ENCODE data around the gene NFRKB. TPM values are rescaled to one million over a fixed set of nuclear protein-coding genes. Genes with fewer than 3 reads are reported as not detected.

NFRKB gene
- total RNA-seq, result 20.5 and 26.2 TPM in 2 replicates

DNA sequence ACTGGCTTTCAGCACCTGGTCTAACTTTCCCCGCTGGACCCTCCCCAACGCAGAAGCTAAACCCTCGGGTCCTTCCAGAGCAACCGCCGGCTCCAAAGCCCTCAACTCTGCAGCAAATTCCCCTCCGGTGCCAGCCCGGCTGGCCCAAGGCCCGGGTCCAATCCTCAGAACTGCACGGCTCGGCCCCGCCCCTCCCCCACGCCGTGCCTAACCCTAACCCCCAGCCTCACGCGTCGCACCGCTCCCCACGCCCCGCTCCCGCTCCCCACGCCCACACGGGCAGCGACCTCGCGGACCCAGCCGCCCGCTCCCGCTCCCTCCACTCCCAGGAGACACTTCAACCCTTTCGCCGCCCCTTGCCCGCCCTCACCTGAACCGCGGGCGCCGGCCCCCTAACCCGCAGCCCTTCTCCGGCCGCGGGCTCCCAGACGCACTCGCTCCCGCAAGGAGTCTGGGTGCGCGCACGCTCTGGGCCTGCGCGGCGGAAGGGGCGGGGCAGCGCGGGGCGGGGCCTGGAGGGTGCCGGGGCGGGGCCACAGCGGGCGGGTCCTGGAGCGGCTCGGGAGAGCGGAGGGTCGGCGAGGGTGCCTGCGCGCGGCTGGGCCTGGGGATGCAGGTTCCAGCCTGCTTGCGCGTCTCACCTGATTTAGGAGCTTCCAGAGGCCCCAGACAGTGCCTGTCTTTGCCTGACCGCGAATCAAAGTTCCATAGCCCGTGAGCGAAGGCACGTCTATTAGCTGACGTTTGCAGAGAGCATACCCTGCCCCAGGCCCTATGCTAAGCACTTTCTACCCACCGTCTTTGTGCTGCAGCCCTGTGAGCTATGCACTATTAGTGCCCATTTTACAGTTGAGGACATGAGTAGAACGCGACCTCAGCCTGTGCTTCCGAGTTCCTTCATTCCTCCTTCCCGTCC, at the start of gene NFRKB:
NFRKB (minus strand) TSS at position 453 of the 916 bp plus-strand sequence. CDS start 2,729 bp downstream, outside the sequence.
- peak; percentile 18 for DNase-seq (ENCODE audit: low read depth)

DNA sequence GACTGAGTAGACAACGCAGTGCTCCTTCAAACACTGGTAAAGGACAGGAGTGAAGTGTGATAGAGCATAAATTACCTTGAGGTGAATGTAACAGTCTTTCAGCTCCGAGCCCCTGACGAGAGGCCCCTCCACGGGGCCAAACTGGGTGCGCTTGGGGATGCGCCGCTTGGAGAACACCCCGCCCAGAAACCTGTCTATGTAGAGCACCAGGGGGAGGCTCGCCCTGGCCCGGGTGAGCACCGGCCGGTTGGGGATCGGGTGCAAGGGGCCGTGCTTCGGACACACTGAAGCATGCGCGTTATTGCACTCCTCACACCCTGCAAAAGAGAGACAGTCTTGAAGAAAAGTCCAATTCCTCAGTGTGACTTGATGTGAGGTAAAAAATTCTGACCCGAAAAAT, 49.3 kb upstream of the NFRKB start:
- DNase-seq (ENCODE audit: low read depth), result no peak

DNA sequence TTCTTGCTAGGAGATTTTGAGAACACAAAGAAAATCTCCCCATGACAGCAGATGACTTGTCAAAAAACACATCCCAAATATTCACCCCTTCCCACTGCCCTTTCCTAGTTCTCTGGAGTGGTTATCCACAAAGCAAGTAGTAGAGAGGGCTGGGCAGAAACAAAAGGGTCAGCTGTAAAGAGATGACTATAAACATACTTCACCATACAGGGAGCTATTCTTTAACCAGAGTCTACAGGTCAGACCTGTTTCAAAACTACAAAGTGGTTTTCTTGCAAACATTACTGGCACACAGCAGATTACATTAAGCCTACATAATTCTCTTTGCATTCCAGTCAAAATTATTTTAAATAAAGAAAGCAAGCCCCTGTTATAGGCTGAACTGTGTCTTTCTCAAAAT, 47.7 kb upstream of the NFRKB start:
- DNase-seq (ENCODE audit: low read depth), result peak; percentile 13

DNA sequence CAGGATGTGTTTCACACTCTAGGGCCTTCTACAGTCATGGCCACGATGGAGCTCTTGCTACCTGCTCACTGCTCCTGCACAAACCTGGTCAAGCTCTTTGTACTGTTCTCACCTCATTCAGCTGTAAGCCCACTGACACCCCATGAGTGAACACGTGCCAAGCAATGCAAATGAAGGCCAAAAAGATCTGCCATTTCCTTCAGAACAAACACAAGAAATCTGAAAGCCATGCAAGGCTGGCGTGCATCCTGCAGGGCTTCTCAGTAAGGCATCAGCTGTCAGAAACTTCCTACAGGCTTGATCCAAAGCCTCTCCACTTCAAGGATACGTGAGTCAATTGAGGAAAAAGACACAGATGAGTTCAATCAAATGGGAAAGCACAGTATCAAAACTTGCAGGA, 44.1 kb upstream of the NFRKB start:
- no peak for DNase-seq (ENCODE audit: low read depth)

DNA sequence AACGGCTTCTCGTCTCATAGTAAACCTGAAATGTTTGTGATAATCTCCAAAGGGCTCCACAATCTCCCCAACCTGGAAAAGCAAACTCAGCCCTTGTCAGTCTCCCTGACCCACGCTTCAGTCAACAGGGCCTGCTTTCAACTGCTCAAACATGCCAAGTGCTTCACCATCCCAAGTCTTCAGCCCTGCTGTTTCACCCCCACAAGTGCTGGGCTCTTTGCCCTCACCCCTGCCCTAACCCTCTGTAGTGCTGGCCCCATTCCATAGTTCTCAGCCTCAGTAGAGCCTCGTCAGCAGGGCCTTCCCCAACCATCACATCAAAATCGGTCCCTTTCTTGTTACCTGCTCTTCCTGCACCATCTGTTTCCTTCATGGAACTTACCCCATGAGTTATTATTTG, 43.4 kb upstream of the NFRKB start:
- DNase-seq (ENCODE audit: low read depth), result no peak

DNA sequence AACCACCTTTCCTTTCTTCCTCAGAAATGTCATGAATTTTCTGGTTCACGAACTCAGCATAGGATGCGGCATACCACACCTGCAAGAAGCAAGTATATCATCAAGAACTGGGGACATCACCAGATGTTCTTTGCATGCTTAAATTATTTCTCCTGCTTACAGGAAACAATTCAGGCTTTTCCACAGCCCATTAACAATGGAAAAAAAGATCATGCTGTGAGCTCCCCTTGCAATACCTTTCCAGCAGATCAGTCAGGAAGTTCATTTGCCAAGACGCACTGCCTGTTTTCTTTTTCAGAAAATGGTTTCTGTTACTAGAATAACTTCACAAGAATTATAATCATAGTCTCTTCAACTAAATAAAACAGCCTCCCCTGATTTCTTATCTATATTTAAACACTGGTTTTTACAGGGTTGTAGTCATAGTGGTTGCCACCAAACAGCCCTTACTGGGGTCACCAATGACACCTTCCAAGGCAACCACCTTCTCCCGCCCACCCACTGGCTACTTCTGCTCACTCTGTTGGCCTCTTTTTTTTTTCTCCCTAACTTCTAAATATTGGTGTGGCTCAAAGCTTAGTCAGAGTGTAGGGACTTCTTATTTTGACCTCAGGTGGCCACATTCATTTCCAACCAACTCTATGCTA, 42.3 kb upstream of the NFRKB start:
- peak; percentile 25 for DNase-seq (ENCODE audit: low read depth)

DNA sequence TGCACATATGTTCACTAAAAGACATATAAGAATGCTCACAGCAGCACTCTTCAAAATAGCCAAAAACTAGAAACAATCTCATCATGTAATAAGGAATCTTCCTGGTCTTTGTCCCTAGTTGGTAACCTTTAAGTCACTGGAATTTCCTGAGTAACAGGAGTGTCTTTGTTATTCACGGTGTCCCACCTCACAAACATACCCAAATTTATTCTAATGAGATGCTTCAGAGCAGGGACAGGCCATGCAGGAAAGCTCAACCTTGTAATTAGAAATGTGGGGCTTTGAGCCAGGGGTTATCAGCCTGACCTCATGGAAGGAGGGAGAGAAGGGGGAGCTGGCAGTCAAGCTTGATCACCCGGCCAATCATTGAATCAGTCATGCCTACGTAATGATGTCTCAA, 40.3 kb upstream of the NFRKB start:
- DNase-seq (ENCODE audit: low read depth), result no peak

DNA sequence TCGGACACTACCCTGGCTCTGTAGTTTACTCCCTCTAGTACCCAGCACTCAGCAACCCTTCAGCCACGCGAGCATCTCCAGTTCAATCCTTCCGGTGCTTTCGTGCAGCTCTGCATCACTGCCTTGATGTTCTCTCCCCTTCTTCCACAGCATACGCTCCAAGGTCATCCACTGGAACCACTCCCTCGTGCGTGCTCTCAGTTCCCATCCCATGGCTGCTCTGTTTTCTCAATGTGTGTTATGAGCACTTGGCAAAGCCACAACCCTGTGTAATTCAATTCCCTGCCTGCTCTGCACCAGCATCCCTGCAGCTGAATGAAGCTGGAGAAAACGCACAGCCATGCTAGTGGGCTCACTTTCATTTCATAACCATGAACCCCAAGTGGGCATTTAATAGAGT, 38.5 kb upstream of the NFRKB start:
- no peak for DNase-seq (ENCODE audit: low read depth)

DNA sequence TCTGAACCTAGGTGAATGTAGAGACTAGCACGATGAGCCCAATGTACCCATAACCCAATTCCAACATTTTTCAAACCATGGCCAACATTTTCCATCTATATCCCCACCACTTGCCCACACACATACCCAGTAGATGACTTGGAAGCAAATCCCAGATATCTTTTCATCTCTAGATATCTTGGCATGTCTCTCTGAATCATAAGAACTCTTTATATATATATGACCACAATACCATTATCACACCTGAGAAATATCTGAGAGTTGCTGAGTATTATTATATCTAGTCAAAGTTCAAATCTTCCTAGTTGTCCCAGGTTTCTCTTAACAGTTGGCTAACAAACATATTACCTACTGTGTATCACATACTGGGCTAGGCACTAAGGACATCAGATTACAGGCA, 37.9 kb upstream of the NFRKB start:
- no peak for DNase-seq (ENCODE audit: low read depth)

DNA sequence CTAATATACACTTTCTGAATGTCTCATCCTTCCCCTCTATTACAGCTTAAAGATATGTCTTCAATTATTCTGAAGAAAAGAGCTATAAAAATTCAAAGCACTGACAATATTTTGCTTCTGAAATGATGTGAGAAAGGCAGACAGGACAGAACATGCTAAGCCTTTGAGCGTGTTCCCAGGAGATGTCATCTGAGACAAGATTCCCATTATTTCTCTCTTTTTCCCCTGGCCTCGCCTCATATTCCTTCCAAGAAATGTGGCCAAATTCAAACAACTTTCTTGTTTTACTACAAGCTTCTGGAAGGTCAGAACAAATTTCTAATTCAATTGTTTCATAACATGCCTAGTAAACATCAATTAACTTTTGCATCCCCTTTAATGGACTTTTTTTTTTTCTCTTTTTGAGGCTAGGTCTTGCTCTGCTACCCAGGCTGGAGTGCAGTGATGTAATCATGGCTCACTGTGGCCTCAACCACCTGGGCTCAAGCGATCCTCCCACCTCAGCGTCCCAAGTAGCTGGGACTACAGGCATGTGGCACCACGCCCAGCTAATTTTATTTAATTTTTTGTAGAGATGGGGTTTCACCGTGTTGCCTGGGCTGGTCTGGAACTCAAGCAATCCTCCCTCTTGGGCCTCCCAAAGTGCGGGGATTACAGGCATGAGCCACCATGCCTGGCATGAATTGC, 37.1 kb upstream of the NFRKB start:
- DNase-seq (ENCODE audit: low read depth), result no peak

DNA sequence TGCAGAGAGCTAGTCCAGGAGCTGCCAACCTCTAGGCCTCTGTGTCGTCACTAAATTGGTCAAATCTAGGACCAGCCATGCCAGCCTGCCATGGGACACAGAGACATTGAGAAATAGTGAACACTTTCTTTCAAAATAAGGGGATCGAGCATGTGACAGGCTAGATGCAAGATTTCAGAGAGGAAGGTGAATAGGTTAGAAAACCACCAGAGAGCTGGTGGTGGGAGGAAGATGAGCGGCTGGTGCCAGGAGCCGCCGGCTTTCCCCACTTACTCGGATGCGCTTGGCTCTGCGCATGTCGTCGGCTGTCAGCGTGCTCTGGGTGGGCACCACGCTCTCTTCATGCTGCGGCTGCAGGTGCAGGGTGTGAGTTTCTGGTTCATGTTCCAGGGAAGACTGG, 35.4 kb upstream of the NFRKB start:
- DNase-seq (ENCODE audit: low read depth), result no peak

DNA sequence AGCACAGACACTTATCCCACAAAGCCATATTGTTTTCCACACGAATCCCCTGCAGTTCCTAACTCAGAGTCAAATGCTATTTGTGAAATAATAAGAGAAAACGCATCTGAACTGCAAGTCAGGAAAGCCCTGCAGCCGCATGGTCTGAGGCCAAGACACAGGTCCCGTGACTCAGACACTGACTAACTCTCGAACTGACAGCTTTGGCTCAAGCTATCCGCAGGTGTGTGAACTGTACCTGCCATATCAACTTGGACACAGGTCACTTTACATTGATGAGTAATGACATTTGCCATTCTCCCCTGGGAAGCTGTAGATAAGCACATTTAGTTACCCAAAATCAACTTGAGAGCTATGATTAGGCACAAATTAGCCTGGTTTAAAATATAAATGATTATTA, 34.9 kb upstream of the NFRKB start:
- DNase-seq (ENCODE audit: low read depth), result peak; percentile 25

DNA sequence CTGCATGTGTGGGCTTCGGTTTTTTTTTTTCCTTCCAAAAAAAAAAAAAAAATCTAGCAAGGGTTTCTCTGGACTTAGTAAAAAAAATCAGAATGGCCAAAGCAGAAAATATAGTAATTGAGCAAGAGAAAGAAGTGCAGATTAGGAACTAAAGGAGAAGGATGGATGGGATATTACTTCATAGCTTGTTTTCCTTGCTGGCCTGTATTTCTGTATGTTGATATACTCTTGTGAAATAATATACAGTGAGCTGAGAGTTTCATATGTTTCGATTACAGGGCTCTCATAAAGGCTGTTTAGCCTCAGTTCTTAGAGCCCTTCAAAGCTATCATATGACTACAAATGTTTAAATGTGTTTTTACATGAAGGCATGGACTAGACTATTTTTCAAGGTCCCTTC, 34.3 kb upstream of the NFRKB start:
- no peak for DNase-seq (ENCODE audit: low read depth)

DNA sequence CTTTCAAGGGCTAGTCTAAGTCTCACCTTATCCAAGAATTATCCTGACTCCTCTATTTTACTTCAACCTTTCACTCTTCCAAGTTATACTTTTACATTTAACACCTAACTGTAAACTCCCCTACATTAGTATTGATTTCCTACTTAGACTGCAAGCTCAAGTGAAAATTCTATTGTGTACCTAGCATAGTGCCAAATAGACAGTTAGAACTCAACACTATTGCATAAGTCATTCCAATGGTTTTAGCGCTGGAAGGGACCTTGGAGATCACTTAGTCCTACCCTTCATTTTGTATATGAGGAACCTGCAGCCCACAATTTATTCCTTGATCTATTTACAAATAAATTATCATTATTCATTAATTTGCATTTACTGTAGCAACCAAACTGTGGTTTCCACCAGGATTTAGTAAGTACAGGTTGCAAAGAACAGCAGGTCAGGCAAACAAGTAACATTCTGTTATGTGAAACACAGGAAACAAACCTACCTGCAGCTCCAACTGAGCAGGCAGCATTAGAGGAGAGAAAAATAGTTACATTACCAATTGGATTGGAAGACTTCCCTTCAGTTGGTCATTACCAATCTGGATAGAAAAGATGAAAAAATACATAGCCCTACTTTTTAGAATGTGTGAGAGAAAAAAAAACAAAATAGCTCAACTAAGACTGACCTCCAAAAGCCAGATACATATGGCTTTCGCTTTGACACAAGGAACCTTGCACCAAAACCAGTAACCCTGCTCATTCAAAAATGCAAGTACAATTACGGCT, 33.7 kb upstream of the NFRKB start:
- DNase-seq (ENCODE audit: low read depth), result no peak

DNA sequence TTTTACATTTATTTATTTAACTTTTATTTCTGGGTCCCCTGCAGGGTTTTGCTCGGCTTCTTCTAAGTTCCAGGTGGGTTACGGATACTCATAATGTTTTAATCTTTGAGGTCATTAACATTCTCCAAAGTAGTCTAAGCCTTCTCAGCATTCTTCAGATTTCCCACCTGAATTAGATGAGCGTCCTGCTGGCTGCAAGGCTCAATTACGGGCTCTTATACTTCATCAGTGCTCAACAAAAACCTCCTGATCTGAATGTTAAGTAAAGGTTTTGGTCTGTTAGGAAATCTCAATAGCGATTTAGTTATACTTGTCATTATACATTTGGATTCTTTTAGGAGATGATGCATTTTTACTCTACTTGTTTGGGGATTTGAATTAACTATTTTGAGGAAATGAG, 27.3 kb upstream of the NFRKB start:
- no peak for DNase-seq (ENCODE audit: low read depth)

DNA sequence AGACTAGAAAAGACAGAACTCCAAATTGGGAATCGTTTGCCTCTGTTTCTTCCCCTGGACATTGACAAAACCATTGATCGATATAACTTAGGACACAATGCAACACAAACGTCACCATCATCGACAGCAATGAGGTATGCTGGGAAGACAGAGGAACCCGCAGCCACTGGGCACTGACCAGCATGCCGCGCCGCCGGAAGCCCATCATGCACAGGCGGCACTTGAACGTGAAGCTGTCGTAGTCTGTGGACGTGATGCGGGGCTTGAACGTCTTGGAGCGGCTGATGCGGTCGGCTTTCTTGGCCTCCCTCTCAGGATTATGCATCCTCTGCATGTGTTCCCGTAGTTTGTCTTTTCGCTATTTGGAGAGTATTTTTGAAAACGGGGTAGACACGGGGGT, 23.0 kb upstream of the NFRKB start:
- DNase-seq (ENCODE audit: low read depth), result no peak

DNA sequence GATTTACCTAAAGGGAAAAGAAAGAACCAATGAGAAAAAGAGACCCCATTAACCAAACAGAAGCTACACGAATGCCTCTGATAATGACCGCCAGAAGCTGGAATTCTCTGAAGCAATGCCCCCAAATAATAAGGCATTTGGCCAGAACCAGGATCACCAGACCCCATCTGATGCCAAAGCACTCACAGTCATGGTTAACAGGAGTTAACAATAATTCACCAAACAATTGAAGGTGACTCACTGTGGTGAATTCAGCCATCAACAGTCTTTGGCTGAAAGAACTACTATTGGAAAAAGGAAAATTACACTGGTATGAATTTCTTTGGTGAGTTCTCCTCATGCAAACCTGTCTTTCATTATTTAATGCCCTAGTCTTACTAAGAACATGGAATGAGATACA, 21.9 kb upstream of the NFRKB start:
- DNase-seq (ENCODE audit: low read depth), result peak; percentile 86

DNA sequence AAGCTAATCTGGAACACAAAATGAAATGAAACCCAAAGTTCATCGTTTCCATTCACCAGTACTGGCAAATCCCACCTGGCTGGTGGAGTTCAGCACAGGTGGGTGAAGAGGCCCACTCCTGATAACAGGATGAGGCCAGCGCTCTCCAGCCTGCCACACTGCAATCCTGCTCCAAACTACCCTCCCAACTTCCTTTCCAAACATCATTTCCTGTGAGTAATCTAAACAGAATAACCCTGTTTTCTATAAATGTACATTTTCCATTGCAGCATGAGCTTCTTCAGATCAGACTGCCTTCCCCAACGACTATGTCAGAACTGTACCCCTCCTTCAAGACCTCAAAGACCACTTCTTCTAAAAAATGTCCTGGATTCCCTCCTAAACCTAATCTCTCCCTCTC, 15.9 kb upstream of the NFRKB start:
- no peak for DNase-seq (ENCODE audit: low read depth)

DNA sequence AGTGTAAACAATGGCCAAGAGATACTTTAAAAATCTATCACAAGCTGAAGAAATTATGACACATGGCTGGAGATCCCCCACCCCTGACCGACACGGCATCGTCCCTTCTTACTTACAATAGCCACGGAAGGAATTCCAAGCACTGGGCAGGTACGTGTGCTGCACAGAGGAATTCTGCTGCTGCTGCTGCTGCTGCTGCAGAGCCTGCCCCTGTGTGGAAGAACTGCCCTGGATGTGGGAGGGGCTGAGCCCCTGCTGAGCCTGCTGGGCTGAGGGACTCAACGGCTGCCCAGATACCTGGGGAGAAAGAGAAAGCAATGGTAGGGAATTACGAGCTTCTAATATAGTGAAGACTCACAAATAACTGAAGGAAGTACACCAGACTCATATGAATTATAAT, 15.0 kb upstream of the NFRKB start:
- no peak for DNase-seq (ENCODE audit: low read depth)

DNA sequence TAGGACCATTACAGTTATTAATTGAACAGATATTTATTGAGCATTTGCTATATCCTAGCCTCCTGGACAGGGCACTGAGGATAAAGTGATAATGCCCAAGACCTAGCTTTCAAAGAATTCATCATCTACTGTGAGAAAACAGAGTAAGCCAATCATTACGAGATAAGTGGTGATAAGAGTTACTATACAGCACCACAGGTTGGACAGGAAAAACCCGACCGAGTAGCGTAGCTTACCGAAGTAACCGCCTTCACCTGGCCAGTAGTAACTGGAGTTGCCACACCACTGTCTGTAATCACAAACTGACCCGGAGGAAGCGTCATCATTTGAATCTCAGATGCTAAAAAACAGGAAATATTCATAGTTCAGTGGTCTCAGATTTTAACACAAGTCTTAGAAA, 10.0 kb upstream of the NFRKB start:
- DNase-seq (ENCODE audit: low read depth), result no peak

DNA sequence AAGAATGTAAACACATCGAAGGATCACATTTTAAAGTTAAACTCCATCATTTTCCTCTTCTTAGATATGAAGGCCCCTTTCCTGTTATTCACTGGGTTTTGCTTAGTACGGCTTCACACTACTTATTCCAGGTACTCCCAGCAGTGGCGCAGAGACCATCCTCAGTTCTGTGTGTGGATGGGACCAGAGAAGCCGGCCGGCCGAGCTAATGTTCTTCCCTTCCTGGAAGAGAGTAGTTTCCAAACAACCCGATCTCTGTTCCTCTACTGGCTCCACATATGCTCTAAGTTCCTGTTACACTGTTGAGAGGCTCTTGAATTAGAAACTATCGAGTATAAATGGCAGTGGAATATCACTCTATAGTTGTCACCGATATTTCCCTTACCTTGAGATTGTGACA, 684 bp upstream of the NFRKB start:
- no peak for DNase-seq (ENCODE audit: low read depth)
